Keratinocyte (primary cell): Measurements from ENCODE around the gene CRTC2.

ENCODE experiments used
- CTCF ChIP-seq, 3 experiments: IDR thresholded peaks in 1 of 3; conservative IDR thresholded peaks in 1 of 3; optimal IDR thresholded peaks in 1 of 3; 2 replicates in 2 of 3; 3 replicates in 1 of 3; pipeline versions ENCODE3 to v1.5.1; 2011; ENCODE audit warnings: low read length in 3 of 3, mild to moderate bottlenecking in 3 of 3, moderate library complexity in 2 of 3, control low read depth in 1 of 3, inconsistent platforms in 1 of 3; ENCODE audit not compliant: insufficient read depth in 2 of 3; ENCODE audit errors: extremely low read depth in 1 of 3
- EZH2 ChIP-seq: IDR thresholded peaks from one replicate; pipeline ENCODE4 v1.6.1; 2012; ENCODE audit warnings: inconsistent platforms, mild to moderate bottlenecking, low read length, moderate library complexity

DNA sequence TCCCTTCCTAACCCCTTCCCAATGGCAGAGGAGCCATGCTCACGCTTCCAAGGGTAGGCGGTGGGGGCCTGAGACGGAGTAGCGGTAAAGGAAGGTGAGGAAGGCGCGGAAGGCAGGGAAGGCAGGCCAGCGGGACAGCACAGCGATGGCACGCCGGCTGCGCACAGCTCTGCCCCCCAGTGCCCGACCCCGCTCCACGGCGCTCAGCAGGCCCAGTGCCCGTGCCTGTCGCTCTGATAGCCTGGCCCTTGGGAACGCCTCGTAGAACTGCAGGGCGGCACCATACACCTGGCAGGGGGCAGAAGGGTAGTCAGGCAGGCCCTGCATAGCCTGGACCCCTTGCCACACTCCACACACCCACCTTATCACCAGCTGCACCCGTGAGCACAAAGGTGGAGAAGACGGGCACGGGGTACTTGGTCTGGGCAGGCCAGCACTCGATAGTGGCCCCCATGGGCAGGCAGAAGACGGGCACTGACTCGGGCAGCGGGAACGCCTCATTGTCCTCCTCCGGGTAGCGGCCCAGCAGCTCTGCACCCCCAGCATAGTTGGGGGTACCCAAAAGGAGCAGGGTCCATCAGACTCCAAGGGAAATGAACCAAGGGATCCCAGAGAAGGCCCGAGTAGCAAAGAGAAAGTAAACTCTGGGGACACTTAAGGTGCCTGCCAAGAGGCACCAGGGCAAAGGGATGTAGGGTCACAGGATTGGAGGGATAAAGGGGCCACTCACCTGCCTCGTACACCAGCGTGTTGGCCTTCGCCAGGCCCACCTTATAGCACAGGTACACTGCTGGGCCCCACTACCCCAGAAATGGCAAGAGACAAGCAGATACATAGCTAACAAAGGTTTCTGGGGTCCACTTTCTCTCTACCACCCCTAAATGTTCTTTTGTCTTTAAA, 16.3 kb downstream of the CRTC2 start:
- TF ChIP-seq EZH2, result no peak
- TF ChIP-seq CTCF (optimal IDR thresholded peaks at IDR 0.05 in 1 of 3, IDR thresholded peaks at IDR 0.05 in 1 of 3, conservative IDR thresholded peaks at IDR 0.05 in 1 of 3; ENCODE audit: extremely low read depth in 1 of 3, insufficient read depth in 2 of 3, low read length in 3 of 3), result no peak
